Activated naive CD4-positive, alpha-beta T cell treated with Interleukin-2 at 50 U/mL for 16 hours (primary cell): Measurements from ENCODE around the gene RNF180.

Experiments
- DNase-seq: peaks from one replicate; pipeline ENCODE4 v3.0.0-alpha.2; 2020

RNF180 gene

DNA sequence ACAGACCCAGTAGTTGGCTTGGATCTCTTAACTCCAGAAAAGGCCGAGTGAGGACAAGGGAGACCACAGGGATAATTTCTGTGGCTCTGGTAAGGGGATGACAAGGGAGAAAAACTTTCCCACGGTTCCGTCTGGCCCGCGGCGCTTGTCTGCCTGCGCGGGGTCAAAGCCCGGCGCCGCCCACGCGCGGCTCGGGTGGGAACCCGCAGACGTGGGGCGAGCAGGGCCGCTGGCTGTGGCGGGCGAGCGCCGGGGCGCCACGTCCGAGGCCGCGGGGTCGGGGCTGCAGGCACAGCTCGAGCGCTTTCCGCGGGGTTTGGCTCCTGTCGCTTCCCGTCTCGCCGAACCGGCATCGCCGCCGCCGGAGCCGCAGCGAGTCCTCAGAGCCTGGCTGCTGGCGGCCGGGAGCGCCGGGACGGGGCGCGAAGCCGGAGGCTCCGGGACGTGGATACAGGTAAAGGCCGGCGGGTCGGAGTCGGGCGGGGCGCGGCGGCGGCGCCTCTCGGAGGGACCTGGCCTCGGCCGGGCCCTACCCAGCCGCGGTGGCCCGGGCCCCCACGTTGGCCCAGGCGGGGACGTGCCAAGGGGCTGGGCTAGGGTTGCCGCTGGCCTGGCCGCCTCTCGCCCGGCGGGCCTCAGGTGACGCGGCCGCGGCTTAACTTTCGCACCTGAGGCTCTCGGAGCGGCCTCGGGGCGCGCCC, at the start of gene RNF180:
RNF180 (plus strand) TSS at position 344 of the 701 bp plus-strand sequence. CDS start 34,965 bp downstream, outside the sequence.
- DNase-seq, result no peak

- DNase-seq, result no peak
Measured at GRCh38 chr5:64125521-64125920, 40.1 kb upstream of the RNF180 start.

- DNase-seq, result no peak
Measured at GRCh38 chr5:64126202-64126741, 39.4 kb upstream of the RNF180 start.

GRCh38 chr5:64140018-64140417, 25.6 kb upstream of the RNF180 start:
- DNase-seq, result no peak

- no peak for DNase-seq
Measured at GRCh38 chr5:64144425-64145215, 21.0 kb upstream of the RNF180 start.

- no peak for DNase-seq
Measured at GRCh38 chr5:64145216-64145895, 20.3 kb upstream of the RNF180 start.

GRCh38 chr5:64147379-64147778, 18.3 kb upstream of the RNF180 start:
- no peak for DNase-seq

GRCh38 chr5:64147849-64148441, 17.7 kb upstream of the RNF180 start:
- DNase-seq, result no peak

- DNase-seq, result no peak
Measured at GRCh38 chr5:64149268-64149667, 16.4 kb upstream of the RNF180 start.

GRCh38 chr5:64149857-64150521, 15.7 kb upstream of the RNF180 start:
- DNase-seq, result no peak

- no peak for DNase-seq
Measured at GRCh38 chr5:64156261-64156660, 9.4 kb upstream of the RNF180 start.

DNA sequence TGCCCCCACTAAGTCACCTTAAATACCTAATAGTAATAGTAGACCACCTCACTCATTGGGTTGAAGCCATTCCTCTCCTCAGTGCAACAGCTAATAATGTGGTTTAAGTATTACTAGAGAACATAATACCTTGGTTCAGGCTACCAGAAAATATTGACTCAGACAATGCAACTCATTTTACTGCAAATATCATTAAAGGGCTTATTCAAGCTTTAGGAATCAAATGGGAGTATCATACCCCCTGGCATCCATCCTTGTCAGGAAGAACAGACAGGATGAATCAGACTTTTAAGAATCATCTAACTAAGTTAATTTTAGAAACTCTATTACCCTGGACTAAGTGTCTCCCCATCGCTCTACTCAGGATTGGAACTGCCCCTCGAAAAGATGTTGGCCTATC, 6.8 kb upstream of the RNF180 start:
- no peak for DNase-seq

GRCh38 chr5:64160201-64160600, 5.4 kb upstream of the RNF180 start:
- no peak for DNase-seq

- DNase-seq, result no peak
Measured at GRCh38 chr5:64161420-64161819, 4.2 kb upstream of the RNF180 start.

DNA sequence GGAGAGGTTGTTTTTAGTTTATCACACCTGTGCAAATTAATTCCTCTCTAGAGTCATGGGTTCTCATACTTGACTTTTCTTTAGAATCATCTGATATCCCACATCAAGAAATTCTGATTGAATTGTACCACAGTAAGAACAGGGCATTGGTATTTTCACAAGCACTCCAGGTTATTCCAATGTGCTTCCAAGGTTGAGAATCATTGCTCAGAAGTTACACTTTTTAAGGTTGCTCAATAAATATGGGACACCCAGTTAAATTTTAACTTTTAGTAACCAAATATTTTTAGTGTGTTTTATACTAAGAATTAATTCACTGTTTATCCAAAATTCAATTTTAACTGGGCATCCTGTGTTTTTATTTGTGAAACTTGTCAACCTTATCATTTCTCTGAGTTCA, 2.5 kb upstream of the RNF180 start:
- no peak for DNase-seq

DNA sequence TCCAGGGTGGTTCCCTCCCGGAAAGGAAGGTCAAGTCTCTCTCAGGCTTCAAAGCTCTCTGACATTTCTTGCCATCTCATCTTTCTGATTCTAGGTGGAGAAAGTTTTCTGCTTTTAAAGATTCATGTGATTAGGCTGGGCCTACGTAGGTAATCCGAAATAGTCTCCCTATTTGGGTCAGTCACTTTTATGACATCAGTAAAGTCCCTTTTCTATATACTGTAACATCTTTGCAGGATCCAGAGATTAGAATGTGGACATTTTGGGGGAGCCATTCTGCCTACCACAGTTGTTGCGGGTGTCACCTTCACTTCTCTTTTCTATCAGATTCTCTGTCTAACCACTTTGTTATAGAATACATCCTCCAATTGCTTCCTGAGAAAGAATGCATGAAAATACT, 1.9 kb upstream of the RNF180 start:
- no peak for DNase-seq

GRCh38 chr5:64164166-64164565, 1.5 kb upstream of the RNF180 start:
- no peak for DNase-seq

DNA sequence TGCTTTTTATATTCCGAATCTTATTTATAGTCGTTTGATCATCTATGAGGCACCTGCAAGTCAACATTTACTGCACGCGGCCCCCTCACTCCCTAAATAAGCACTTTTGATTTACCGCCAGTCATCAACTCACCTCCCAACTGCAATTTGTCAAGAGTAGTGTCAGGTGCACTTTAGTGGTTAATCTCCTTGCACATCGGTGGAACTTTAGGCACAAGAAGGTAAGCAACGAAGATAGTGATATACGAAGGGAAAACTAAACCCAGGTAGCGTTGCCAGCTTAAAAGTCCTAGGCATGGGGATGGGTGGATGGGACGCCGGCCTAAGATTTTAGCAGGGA, 513 bp upstream of the RNF180 start:
- no peak for DNase-seq

DNA sequence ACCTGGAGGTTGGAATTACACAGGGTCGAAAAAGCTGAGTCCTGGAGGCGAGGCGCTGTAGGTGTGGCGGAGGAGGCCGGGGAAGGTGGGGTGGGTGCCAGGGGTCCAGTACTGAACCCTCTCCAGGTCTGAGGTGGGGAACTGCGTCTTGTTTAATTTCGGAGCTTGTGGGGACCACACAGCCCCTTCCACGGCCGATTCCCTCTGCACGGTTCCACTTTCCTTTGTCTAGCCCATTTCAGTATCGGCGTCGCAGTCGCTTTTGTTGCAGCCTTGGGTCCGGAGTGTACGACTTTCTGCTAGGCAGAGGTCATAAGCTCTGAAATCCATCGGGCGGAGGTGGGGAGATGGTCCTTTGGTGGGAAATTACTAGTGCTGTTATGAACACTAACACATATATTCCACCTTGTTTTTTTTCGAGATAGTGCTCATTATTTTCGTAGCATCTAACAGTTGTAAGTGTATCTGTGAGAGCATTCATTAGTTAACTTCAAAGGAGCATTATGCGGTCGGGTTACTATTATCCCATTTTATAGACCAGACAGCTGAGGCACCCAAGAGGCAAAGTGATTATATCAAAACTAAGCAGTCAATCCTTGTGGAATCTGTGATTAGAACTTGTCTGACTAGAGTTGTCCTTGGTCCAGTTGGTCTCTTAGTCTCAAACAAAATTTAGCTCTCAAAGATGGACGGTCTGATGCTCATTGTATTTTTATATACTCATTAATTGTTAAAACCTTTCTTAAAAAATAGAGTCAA, 737 bp downstream of the RNF180 start:
- DNase-seq, result no peak

GRCh38 chr5:64176301-64176700, 10.7 kb downstream of the RNF180 start:
- DNase-seq, result no peak

- no peak for DNase-seq
Measured at GRCh38 chr5:64180661-64181343, 15.2 kb downstream of the RNF180 start.
